ENCODE results near the gene LRP2BP.

The LRP2BP gene

GRCh38 chr4:185358514-185358913 lies 37.2 kb downstream of the LRP2BP start:
- no peak for TF ChIP-seq CTCF (IDR thresholded peaks at IDR 0.05; ENCODE audit: control insufficient read depth, extremely low read depth, insufficient read depth)
- no peak overlapping the region for H3K4me3 ChIP-seq (ENCODE audit: low read depth, low read length)
- no peak for DNase-seq (ENCODE audit: low read depth)

GRCh38 chr4:185357733-185358440 lies 37.8 kb downstream of the LRP2BP start:
- no peak overlapping the region for H3K4me3 ChIP-seq (ENCODE audit: low read depth, low read length)
- no peak for TF ChIP-seq CTCF (IDR thresholded peaks at IDR 0.05; ENCODE audit: control insufficient read depth, extremely low read depth, insufficient read depth)
- no peak for DNase-seq (ENCODE audit: low read depth)

GRCh38 chr4:185357211-185357610 lies 38.5 kb downstream of the LRP2BP start:
- H3K4me3 ChIP-seq (ENCODE audit: low read depth, low read length): no peak overlapping the region
- DNase-seq (ENCODE audit: low read depth): no peak
- no peak for TF ChIP-seq CTCF (IDR thresholded peaks at IDR 0.05; ENCODE audit: control insufficient read depth, extremely low read depth, insufficient read depth)

DNA sequence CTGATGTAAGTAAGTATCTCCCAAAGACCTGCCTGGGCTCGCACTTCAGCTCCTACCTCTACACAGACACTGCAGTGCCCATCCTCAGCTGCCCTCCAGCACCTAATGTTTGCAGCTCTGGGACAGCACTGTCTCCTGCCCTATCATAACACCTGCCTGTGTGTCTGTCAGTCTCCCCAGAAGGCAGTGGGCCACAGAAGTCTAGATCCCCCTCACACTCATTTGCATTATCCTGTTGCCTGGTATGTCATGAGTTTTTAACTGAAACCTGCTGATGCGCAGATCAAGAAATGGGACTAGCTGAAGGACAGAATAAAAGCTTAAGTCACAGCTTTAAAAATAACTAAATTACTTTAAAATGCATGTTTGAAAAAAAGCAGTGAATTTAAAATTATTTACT lies 43.0 kb downstream of the LRP2BP start:
- H3K4me3 ChIP-seq (ENCODE audit: low read depth, low read length): no peak overlapping the region
- no peak for DNase-seq (ENCODE audit: low read depth)
- no peak for TF ChIP-seq CTCF (IDR thresholded peaks at IDR 0.05; ENCODE audit: control insufficient read depth, extremely low read depth, insufficient read depth)

GRCh38 chr4:185352202-185352601 lies 43.5 kb downstream of the LRP2BP start:
- DNase-seq (ENCODE audit: low read depth): no peak
- H3K4me3 ChIP-seq (ENCODE audit: low read depth, low read length): no peak overlapping the region
- no peak for TF ChIP-seq CTCF (IDR thresholded peaks at IDR 0.05; ENCODE audit: control insufficient read depth, extremely low read depth, insufficient read depth)

GRCh38 chr4:185351691-185352090 lies 44.0 kb downstream of the LRP2BP start:
- no peak for TF ChIP-seq CTCF (IDR thresholded peaks at IDR 0.05; ENCODE audit: control insufficient read depth, extremely low read depth, insufficient read depth)
- no peak overlapping the region for H3K4me3 ChIP-seq (ENCODE audit: low read depth, low read length)
- no peak for DNase-seq (ENCODE audit: low read depth)

All from LNCaP clone FGC (cell line).